ENCODE measurements around the gene POLR1C. TPM values are rescaled to one million over a fixed set of nuclear protein-coding genes. Genes with fewer than 3 reads are reported as not detected.

The POLR1C gene
- total RNA-seq, 1 donor from 2014 or later: 28.5 TPM

DNA sequence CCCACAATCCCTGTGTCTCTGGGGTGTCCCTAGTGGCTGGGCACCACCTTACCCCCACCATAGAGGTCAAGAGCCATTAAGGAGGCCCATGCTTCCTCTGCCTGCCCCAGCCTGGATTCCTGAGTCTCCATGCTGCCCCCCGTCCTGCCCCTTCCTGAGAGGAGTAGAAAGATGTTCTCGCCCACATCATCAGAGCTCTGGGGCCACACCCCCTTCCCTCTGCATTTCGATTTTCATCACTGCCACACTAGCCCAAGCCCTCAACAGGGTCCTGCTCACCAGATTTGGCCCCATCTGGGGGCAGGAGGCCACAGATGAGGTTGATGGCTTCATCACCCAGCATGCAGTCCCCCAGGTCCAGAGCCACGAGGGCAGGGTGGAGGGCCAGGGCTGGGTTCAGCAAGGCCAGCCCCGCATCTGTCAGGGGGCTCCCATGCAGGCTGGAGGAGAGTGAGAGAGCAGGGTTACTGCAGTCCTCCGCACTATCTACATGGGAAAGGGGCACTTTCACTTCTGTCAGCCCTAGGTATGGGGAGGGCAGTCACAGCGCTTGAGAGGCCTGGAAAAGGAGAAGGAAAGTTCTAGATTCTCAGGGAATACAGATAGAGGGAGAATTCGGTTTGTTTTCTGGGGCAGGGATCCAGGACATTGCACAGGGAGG is 8.3 kb upstream of the POLR1C start:
- H3K27ac ChIP-seq: no peak overlapping the region
- DNase-seq: no peak
- H3K4me3 ChIP-seq: no peak overlapping the region
- H3K9me3 ChIP-seq: no peaks in the 10 kb centered on the region
- ATAC-seq: no peak
- intact Hi-C loops (cut with DNase I): loop anchor here (10.0 kb wide), 2 partner anchors 54 to 124 kb away; partner anchors contain the start of gene DLK2
- H3K27me3 ChIP-seq: no peaks in the 10 kb centered on the region
- H3K36me3 ChIP-seq: peaks cover 46% of the 10 kb centered on the region
- peaks cover 20% of the 10 kb centered on the region for H3K4me1 ChIP-seq
- TF ChIP-seq, protein P1, sequence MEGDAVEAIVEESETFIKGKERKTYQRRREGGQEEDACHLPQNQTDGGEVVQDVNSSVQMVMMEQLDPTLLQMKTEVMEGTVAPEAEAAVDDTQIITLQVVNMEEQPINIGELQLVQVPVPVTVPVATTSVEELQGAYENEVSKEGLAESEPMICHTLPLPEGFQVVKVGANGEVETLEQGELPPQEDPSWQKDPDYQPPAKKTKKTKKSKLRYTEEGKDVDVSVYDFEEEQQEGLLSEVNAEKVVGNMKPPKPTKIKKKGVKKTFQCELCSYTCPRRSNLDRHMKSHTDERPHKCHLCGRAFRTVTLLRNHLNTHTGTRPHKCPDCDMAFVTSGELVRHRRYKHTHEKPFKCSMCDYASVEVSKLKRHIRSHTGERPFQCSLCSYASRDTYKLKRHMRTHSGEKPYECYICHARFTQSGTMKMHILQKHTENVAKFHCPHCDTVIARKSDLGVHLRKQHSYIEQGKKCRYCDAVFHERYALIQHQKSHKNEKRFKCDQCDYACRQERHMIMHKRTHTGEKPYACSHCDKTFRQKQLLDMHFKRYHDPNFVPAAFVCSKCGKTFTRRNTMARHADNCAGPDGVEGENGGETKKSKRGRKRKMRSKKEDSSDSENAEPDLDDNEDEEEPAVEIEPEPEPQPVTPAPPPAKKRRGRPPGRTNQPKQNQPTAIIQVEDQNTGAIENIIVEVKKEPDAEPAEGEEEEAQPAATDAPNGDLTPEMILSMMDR (IDR thresholded peaks at IDR 0.05): no peak

DNA sequence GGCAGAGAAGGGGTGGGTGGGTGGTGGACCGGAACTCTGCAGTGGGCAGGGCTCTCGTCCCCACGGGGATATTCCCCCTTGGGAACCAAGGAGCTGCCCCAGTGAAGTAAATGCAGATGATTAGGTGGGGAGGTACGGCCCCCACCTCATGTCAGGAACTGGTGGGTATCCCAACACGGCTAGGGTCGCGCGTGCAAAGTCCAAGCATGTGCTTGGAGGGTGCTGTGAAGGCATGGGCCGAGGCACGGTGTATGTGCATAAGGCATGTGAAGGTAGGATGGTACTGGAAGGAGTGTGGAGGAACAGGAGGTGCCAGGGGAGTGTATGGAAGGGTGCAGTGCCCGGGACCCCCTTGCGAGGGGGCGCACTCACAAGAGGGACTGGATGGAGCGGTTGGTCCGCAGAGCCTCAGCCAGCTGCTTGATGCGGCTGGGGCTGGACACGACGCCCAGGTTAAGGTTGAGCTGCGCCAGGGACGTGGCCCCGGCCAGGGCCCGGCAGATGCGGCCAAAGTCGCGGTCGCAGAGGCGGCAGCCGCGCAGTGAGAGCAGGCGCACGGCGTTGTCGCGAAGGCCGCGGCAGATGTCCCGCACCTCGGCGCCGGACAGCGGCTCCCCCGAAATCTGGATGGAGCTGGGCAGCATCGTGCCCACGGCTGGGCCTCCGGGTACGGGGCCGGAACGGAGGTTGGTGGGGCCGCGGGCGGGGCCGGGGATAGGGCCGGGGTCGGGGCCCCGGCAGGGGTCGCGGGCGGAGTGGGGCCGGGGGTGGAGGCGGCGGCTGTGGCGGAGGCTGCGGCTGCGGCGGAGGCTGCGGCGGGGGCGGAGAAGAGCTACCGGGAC is 7.5 kb upstream of the POLR1C start:
- H3K27ac ChIP-seq: no peak overlapping the region
- TF ChIP-seq, protein P1 (IDR thresholded peaks at IDR 0.05): no peak

DNA sequence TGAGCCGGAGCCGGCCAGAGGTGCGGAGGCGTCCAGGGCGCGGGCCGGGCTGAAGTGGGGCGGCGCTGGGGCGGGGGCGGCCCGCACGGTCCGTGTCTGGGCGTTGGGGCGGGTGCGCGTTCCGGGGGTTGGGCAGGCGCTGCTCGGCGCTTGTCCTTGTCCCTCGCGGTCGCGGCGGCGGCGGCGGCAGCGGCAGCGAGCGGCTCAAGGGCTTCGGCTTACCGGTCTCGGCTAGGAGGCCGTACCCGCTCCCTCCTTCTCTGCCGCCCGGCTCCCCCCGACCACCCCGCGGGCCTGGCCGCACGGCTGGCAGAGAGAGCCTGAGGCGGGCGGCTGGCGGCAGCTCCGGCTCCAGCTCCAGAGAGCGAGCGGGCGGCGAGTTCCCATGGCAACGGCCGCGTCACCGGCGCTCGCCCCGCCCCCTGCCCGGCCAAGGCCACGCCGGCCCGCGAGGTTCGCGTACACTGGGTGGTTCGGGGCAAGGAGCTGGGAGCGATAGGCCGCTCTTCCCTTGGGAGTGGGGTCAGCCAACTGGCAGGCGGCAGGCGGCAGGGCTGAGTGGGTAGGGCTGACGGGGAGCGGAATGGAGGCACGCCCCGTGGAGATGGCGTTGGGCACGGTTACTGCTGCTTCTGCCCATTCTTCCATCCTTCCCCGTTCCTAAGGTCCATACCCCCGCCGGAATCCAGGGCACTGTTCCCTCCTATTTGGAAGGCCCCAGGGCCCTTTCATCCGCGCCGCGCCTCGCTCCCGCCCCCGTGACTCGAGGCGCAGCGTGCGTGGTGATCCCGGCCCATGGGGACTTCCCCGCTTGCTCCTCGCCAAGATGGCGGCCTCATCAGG is 6.7 kb upstream of the POLR1C start, which contains the start of gene LRRC73:
Gene LRRC73, minus strand, starts transcription at position 363 of the 843 bp plus-strand sequence. CDS start 561 bp downstream, outside the sequence.
- Histone ChIP-seq H3K36me3 (peaks cover 48% of the 10 kb centered on the region), H3K4me1 (peaks cover 33% of the 10 kb centered on the region), H3K4me3 (peak within 1 kb of the TSS; percentile 68), H3K27ac (peak within 1 kb of the TSS; percentile 17), H3K27me3 (no peaks in the 10 kb centered on the region), H3K9me3 (no peaks in the 10 kb centered on the region)
- intact Hi-C loops (cut with DNase I): loop anchor here (10.0 kb wide), 2 partner anchors 55 to 125 kb away; partner anchors contain the start of gene DLK2
- peak; percentile 94 for DNase-seq
- TF ChIP-seq, protein P1 (IDR thresholded peaks at IDR 0.05): no peak
- peak; percentile 89 for ATAC-seq

More for the DNA sequence above, 7.5 kb upstream of the POLR1C start:
- Histone ChIP-seq H3K4me1 (peaks cover 24% of the 10 kb centered on the region), H3K9me3 (no peaks in the 10 kb centered on the region), H3K27me3 (no peaks in the 10 kb centered on the region), H3K36me3 (peaks cover 46% of the 10 kb centered on the region), H3K4me3 (peak overlapping the region; percentile 68)
- ATAC-seq (no peak), DNase-seq (no peak)
- intact Hi-C loops (cut with DNase I): loop anchor here (10.0 kb wide), 2 partner anchors 55 to 125 kb away; partner anchors contain the start of gene DLK2

DNA sequence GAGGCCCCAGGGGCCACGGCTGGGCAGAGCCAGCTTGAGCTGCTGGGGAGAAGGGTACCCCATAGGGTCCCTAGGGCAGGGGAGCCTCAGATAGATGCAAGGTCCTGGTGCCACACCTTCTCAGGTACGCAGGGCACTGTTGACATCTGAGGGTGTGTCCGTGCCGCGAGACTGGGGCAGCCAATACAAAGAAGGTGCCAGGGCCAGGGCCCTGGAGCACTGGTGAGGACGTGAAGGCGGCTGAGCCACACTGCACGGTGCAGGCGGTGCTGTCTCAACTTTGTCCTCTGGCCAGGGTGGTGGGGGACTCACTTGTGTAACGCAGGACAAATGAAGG is 6.1 kb upstream of the POLR1C start:
- Histone ChIP-seq H3K4me1 (peaks cover 39% of the 10 kb centered on the region), H3K9me3 (no peaks in the 10 kb centered on the region), H3K27me3 (no peaks in the 10 kb centered on the region), H3K27ac (peak overlapping the region; percentile 17), H3K36me3 (peaks cover 50% of the 10 kb centered on the region), H3K4me3 (peak overlapping the region; percentile 68)
- ATAC-seq (peak; percentile 3), DNase-seq (no peak)
- intact Hi-C loops (cut with DNase I): no loop called here
- TF ChIP-seq, protein P1 (IDR thresholded peaks at IDR 0.05): no peak

DNA sequence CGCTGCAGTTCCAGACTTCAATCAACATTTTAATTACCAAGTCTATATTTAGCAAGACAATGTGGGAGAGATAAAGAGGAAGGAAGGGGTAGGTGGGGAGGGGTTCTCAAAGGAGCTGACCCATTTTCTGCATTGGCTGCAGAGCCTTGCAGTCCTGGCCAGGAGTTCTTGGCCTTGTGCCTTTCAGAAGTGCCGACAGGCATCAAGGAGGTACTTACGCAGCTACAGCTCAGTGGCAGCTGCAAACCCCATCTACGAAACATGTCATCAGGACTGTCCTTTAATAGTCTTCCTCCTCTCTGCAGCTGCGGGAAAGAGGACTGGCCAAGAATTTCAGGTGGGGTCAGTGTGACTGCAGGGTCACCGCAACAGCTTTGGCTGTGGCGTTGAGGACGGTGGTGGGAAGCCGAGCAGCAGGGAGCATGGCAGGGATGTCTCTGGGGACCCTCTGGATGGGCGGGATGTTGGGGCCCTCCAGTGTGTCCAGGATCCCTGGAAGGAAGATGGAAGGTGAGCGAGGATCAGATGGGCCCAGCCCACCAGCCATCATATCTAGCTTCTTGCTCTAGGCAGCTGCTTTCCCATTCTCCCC is 5.0 kb upstream of the POLR1C start:
- Histone ChIP-seq H3K36me3 (peaks cover 49% of the 10 kb centered on the region), H3K27me3 (no peaks in the 10 kb centered on the region), H3K9me3 (no peaks in the 10 kb centered on the region), H3K4me1 (peaks cover 37% of the 10 kb centered on the region), H3K4me3 (no peak overlapping the region), H3K27ac (no peak overlapping the region)
- TF ChIP-seq, protein P1 (IDR thresholded peaks at IDR 0.05): no peak
- ATAC-seq: no peak
- intact Hi-C loops (cut with DNase I): no loop called here
- no peak for DNase-seq

Data from upper lobe of right lung (tissue), 1 donor.